C4-2B (cell line): ENCODE measurements around the gene KLRG1.

Source experiments
- CTCF ChIP-seq: fragments of 450-650 bp; conservative IDR thresholded peaks from 2 replicates; pipeline ENCODE4 v1.5.1; 2017; ENCODE audit warnings: mild to moderate bottlenecking
- ZFX ChIP-seq: fragments of 450-650 bp; IDR thresholded peaks from 2 replicates; pipeline ENCODE4 v1.6.1; 2017

GRCh38 chr12:9040484-9041186 lies 51.3 kb downstream of the KLRG1 start:
- TF ChIP-seq CTCF = no peak
- no peak for TF ChIP-seq ZFX
